Measurements from ENCODE around the gene PRDM15. TPM values are rescaled to one million over a fixed set of nuclear protein-coding genes. Genes with fewer than 3 reads are reported as not detected.

PRDM15 gene
- total and polyA plus RNA-seq, 7 donors, result 1.2 to 6.9 (median 4.6) TPM

DNA sequence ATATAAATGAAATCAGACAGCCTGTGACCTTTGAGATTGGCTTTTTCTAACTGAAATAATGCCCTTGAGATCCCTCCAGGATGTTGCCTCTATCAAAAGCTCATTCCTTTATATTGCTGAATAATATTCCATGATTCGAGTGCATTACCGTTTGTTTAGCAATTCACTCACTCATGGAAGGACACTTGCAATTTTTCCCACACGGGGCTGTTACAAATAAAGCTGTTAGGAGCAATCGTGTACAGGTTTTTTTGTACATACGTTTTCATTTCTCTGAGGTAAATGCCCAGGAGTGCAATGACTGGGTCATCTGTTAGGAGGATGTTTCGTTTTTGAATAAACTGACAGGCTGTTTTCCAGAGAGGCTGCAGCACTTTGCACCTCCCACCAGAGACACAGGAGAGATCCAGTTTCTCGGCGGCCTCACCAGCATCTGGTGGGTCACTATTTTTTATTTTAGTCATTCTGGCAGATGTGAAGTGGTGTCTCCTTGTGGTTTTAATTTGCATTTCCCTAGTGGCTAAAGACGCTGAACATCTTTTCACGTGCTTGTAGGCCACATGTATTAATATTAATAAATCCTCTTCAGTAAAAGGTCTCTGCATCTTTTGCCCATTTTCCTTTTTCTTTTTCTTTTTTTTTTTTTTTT lies 11.0 kb downstream of the PRDM15 start:
- TF ChIP-seq, protein P1, sequence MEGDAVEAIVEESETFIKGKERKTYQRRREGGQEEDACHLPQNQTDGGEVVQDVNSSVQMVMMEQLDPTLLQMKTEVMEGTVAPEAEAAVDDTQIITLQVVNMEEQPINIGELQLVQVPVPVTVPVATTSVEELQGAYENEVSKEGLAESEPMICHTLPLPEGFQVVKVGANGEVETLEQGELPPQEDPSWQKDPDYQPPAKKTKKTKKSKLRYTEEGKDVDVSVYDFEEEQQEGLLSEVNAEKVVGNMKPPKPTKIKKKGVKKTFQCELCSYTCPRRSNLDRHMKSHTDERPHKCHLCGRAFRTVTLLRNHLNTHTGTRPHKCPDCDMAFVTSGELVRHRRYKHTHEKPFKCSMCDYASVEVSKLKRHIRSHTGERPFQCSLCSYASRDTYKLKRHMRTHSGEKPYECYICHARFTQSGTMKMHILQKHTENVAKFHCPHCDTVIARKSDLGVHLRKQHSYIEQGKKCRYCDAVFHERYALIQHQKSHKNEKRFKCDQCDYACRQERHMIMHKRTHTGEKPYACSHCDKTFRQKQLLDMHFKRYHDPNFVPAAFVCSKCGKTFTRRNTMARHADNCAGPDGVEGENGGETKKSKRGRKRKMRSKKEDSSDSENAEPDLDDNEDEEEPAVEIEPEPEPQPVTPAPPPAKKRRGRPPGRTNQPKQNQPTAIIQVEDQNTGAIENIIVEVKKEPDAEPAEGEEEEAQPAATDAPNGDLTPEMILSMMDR (IDR thresholded peaks at IDR 0.05), result no peak
- TF ChIP-seq POLR2A (IDR thresholded peaks at IDR 0.05) (no peak), POLR2AphosphoS5 (IDR thresholded peaks at IDR 0.05) (no peak), EP300 (IDR thresholded peaks at IDR 0.05) (no peak)
- Histone ChIP-seq H3K9me3 (no peaks in the 10 kb centered on the region), H3K27ac (no peak overlapping the region), H3K27me3 (no peaks in the 10 kb centered on the region), H3K36me3 (no peaks in the 10 kb centered on the region), H3K4me3 (no peak overlapping the region), H3K4me1 (peaks cover 0 to 22% (median 11%) of the 10 kb centered on the region in 4 donors)
- DNase-seq, result no peak
- WGBS, 2 donors, result 73 to 85% methylated on average over 10 of the region's 10 CpGs
- intact Hi-C loops (cut with DNase I), result no loop called here

DNA sequence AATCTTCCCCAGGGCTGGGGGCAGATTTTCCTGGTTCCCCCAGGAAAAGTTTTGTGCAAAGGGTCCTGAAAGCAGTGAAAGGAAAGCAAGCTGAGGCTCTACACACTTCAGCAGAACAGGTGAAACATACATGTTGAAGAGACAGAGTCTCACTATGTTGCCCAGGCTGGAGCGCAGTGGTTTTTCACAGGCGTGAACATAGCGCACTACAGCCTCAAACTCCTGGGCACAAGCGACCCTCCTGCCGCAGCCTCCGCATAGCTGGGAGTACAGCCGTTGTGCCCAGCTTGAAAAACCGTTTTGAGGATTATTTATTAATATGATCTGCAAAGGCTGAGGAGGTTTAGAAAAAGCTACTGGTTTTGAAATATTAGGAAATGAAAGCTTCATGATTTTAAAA lies 11.8 kb downstream of the PRDM15 start:
- intact Hi-C loops (cut with DNase I), result no loop called here
- Histone ChIP-seq H3K27ac (no peak overlapping the region), H3K9me3 (no peaks in the 10 kb centered on the region), H3K4me1 (peaks cover 0 to 25% (median 15%) of the 10 kb centered on the region in 4 donors), H3K27me3 (no peaks in the 10 kb centered on the region), H3K36me3 (no peaks in the 10 kb centered on the region), H3K4me3 (no peak overlapping the region)
- TF ChIP-seq POLR2AphosphoS5 (IDR thresholded peaks at IDR 0.05) (no peak), POLR2A (IDR thresholded peaks at IDR 0.05) (no peak), EP300 (IDR thresholded peaks at IDR 0.05) (no peak)
- TF ChIP-seq, protein P1 (IDR thresholded peaks at IDR 0.05), result no peak
- DNase-seq, result no peak
- WGBS, 2 donors, result 94% methylated on average over 8 of the region's 8 CpGs

DNA sequence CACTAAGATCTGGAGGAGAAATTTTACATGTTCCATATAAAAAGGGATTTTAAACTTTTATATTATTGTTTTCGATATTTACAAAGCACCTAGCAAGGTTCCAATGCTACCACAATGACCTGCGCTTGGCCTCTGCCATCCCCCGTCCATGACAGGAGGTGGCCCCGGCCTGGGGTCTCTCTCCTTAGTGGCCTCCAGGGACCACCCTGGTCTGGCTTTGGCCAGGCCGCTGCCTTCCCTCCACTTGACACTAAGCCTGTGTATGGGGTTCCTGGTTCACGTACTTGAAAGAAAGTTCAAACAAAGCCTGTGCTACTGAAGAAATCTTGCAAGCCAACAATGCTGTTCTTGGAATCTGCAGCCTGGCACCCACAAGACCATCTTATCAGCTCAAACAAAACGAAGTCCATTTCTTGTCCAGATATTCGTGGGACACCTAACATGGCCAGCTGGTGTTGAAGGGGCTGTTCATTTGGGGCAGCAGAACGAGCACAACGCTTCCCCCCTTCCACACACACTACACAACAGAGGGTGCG lies 12.8 kb downstream of the PRDM15 start:
- intact Hi-C loops (cut with DNase I), result no loop called here
- no peaks in the 10 kb centered on the region for H3K27me3 ChIP-seq
- TF ChIP-seq EP300 (IDR thresholded peaks at IDR 0.05) (no peak), POLR2AphosphoS5 (IDR thresholded peaks at IDR 0.05) (no peak), POLR2A (IDR thresholded peaks at IDR 0.05) (no peak)
- TF ChIP-seq, protein P1 (IDR thresholded peaks at IDR 0.05), result no peak
- H3K9me3 ChIP-seq, result no peaks in the 10 kb centered on the region
- peaks cover 0 to 21% (median 14%) of the 10 kb centered on the region in 4 donors for H3K4me1 ChIP-seq
- no peak overlapping the region for H3K4me3 ChIP-seq
- no peak for DNase-seq
- H3K27ac ChIP-seq, result no peak overlapping the region
- no peaks in the 10 kb centered on the region for H3K36me3 ChIP-seq
- 84 to 89% methylated on average over 11 of the region's 11 CpGs for WGBS, 2 donors

DNA sequence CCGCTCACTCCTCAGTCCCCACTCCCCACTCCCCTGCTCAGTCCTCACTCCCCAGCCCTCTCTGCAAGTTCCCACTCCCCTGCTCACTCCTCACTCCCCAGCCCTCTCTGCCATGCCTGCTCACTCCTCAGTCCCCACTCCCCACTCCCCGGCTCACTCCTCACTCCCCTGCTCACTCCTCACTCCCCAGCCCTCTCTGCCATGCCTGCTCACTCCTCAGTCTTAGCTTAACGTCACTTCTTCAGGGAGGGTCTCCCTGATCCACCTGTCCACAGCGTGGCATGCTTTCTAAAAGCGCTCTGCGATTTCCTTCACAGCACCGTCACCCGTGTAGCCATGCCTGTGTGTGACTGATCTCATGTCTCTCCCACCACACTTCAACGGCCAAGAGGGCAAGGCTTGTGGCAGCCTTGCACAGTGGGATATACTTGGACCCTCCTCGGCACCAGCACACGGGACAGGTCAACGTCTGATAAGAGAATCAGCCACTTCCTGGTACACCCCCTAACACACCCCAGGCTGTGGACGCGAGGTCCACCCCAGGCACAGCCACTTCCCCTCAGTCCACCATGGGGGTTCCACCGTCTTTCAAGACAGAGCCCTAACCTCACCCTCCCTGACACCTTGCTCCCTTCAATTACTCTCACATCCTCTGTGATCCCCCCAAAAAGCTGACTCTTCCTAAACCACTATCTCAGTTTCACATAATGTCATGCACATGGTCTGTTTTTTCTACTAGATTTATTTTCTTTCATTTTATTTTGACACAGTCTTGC lies 14.0 kb downstream of the PRDM15 start:
- H3K36me3 ChIP-seq, result no peaks in the 10 kb centered on the region
- peaks cover 0 to 10% (median 8%) of the 10 kb centered on the region in 4 donors for H3K4me1 ChIP-seq
- 76 to 80% methylated on average over 15 of the region's 15 CpGs for WGBS, 2 donors
- no peak for DNase-seq
- H3K4me3 ChIP-seq, result no peak overlapping the region
- H3K27me3 ChIP-seq, result no peaks in the 10 kb centered on the region
- TF ChIP-seq POLR2A (IDR thresholded peaks at IDR 0.05) (no peak), POLR2AphosphoS5 (IDR thresholded peaks at IDR 0.05) (no peak), EP300 (IDR thresholded peaks at IDR 0.05) (no peak)
- TF ChIP-seq, protein P1 (IDR thresholded peaks at IDR 0.05), result no peak
- no peaks in the 10 kb centered on the region for H3K9me3 ChIP-seq
- intact Hi-C loops (cut with DNase I), result no loop called here
- H3K27ac ChIP-seq, result no peak overlapping the region
